AG09319 (cell line): ENCODE results near the gene LRATD1.

ENCODE experiments used
- DNase-seq: peaks from one replicate; pipeline ENCODE4 v3.0.0-alpha.2; 2010; ENCODE audit warnings: low read depth; ENCODE audit errors: extremely low read depth
- TF ChIP-seq, protein P1 (sequence below): IDR thresholded peaks from 2 replicates; pipeline ENCODE4 v1.5.1; 2011; ENCODE audit warnings: low read depth, mild to moderate bottlenecking, inconsistent platforms, low read length, moderate library complexity

Gene LRATD1

GRCh38 chr2:14676371-14676770 is 43.9 kb downstream of the LRATD1 start:
- no peak for DNase-seq
- TF ChIP-seq, protein P1, sequence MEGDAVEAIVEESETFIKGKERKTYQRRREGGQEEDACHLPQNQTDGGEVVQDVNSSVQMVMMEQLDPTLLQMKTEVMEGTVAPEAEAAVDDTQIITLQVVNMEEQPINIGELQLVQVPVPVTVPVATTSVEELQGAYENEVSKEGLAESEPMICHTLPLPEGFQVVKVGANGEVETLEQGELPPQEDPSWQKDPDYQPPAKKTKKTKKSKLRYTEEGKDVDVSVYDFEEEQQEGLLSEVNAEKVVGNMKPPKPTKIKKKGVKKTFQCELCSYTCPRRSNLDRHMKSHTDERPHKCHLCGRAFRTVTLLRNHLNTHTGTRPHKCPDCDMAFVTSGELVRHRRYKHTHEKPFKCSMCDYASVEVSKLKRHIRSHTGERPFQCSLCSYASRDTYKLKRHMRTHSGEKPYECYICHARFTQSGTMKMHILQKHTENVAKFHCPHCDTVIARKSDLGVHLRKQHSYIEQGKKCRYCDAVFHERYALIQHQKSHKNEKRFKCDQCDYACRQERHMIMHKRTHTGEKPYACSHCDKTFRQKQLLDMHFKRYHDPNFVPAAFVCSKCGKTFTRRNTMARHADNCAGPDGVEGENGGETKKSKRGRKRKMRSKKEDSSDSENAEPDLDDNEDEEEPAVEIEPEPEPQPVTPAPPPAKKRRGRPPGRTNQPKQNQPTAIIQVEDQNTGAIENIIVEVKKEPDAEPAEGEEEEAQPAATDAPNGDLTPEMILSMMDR = no peak

DNA sequence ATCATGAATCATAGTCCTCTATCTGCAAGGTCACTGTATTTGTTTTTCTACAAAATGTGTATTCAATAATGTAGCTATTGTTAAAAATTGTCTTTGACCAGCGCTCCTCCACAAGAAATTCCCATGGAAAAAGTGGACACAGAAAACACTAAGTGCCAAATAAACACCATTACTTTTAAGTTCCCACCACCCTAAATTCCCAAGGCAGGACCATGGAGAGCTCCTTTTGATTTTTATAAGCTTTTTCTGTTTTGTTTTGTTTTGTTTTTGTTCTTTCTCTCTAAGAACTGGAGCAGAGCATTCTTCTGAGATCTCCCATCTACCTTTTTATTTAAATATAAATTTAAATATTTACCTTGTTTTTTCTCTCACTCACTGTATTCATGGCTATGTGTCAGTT is 44.5 kb downstream of the LRATD1 start:
- TF ChIP-seq, protein P1 = no peak
- DNase-seq = no peak

- TF ChIP-seq, protein P1 = no peak
- DNase-seq = no peak
Measured at GRCh38 chr2:14678761-14679160, 46.2 kb downstream of the LRATD1 start.

GRCh38 chr2:14681608-14682007 is 49.1 kb downstream of the LRATD1 start:
- DNase-seq = no peak
- TF ChIP-seq, protein P1 = no peak
